Right ventricle myocardium inferior (tissue), 1 donor: ENCODE measurements around the gene DGKB. TPM values are rescaled to one million over a fixed set of nuclear protein-coding genes. Genes with fewer than 3 reads are reported as not detected.

Source experiments
- ATAC-seq: fragments of 200-7000 bp; cut with Tn5 transposase; one replicate; pipeline ENCODE4 v1.9.1; 2020; ENCODE audit warnings: mild to moderate bottlenecking, moderate library complexity
- DNase-seq: peaks from one replicate; pipeline ENCODE4 v3.0.0; 2021; ENCODE audit errors: missing footprints
- intact Hi-C: fragments of 100-400 bp; cut with DNase I; formaldehyde crosslinking; loops from one replicate; pipeline ENCODE4 v1.11.0; 2022
- total RNA-seq: library from RNA; stranded (reverse); fragmentation: NEBNext Ultra II Directional; extraction: Animal tissue kit (Norgen Biotek cat#: 25700); gene quantifications from one replicate; pipeline ENCODE4 v1.2.1, GENCODE V29; 2021
- donor health status: DM: no; HTN: yes; CAD: no; lungs with severe emphysema.

The DGKB gene
- total RNA-seq, 1 donor from 2014 or later: 0.38 TPM

DNA sequence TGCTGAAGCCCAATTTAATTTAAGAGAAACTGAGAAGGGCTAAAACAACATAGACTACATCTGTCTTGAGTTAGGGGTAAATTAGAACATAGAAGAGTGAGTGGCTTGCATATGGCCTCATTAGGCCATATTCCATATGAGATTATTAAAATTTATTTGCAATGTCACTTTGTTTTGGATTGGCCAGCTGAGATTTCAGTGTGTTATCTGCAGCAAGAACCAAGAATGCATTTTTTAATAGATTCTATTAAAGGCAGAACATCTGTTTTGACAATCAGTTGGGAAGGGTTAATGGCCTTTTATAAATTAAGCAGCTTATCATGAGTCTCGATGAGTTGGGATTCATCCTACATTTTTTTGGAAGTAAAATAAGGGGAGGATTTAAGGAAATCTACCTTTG is 236.2 kb downstream of the DGKB start:
- ATAC-seq: no peak
- no peak for DNase-seq
- intact Hi-C loops: no loop called here

DNA sequence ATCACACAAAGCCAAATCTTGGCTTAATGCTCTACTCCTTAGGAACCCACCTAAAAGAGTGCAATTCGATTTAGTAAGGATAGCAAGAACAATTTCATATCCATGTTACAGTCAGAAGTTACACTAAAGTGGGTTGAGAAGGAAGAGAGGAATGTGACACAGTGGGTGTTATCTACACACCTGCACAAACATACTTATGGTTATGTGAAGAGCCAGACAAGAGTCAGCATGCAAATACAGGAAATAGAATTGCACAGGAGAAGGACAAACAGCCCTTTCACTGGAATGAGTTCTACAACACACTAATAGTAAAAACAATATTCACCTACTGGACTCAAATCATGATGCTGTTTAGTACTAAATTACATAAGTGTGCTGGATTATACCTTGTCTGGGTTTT is 262.8 kb downstream of the DGKB start:
- intact Hi-C loops: no loop called here
- DNase-seq: no peak
- ATAC-seq: no peak

- no peak for DNase-seq
- no peak for ATAC-seq
- intact Hi-C loops: no loop called here
These were observed 263.2 kb downstream of the DGKB start for GRCh38 chr7:14639329-14639728.

GRCh38 chr7:14637968-14638367 is 264.6 kb downstream of the DGKB start:
- no peak for ATAC-seq
- no peak for DNase-seq
- intact Hi-C loops: no loop called here

DNA sequence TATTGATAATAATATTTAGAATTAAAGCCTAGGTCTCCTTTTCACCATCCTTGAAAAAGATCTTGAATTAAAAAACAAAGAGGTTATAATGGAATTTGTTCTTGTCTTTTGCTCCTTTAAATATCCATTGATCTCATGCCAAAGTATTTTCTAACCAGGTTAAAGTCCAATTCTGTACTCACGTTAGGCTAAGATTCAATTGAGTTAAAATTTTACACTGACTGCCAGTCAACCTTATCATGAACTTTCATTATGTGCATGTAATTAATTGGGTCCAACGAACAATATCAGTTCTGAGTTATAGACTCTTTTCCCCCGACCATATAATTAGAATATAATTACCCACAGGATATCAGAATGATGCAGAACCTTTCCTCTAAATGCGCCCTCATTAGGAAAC is 266.6 kb downstream of the DGKB start:
- ATAC-seq: no peak
- no peak for DNase-seq
- intact Hi-C loops: no loop called here

GRCh38 chr7:14630048-14630447 is 272.5 kb downstream of the DGKB start:
- intact Hi-C loops: no loop called here
- DNase-seq (no peak), ATAC-seq (no peak)

DNA sequence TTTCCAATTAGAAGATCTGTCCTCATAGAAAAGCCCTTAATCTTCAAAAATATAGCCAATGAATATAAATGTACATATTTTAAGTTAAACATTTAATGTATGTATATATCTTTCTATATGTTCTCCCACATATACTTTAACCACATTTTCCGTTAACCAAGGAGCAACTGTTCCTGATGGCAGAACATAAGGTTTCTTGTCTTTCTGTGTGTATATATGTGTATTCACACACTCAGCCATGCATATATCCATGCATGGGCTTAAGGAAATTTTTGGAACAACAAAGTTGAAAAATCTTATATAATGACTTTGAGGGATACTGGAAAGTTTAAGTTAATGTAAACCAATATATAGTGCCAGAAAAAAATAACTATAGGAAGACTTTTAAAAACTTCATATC is 274.0 kb downstream of the DGKB start:
- intact Hi-C loops: no loop called here
- ATAC-seq (no peak), DNase-seq (no peak)

- intact Hi-C loops: no loop called here
These were observed 276.5 kb downstream of the DGKB start for GRCh38 chr7:14626076-14626475.

GRCh38 chr7:14622559-14622958 is 280.0 kb downstream of the DGKB start:
- intact Hi-C loops: no loop called here
- no peak for DNase-seq
- no peak for ATAC-seq

More at GRCh38 chr7:14626076-14626475, 276.5 kb downstream of the DGKB start:
- ATAC-seq (no peak), DNase-seq (no peak)

DNA sequence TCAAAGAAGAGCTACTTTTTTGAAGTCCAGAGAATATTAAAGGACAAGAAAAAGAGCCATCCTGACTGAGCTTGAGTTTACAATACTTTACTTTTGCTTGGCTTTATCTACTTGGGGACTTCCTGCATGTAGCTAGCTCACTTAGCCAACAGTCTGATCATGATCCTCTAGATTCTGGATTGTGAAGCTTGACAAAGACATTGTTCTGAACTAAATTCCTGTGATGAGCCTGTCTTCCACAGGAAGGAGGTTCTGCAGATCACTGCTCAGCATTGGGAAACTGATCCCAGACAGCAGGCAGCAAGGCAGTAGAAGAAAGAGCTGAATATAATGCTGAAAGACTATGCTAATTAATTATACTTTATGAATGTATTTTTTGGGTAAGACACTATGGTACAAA is 296.4 kb downstream of the DGKB start:
- intact Hi-C loops: no loop called here
- no peak for ATAC-seq
- DNase-seq: no peak

DNA sequence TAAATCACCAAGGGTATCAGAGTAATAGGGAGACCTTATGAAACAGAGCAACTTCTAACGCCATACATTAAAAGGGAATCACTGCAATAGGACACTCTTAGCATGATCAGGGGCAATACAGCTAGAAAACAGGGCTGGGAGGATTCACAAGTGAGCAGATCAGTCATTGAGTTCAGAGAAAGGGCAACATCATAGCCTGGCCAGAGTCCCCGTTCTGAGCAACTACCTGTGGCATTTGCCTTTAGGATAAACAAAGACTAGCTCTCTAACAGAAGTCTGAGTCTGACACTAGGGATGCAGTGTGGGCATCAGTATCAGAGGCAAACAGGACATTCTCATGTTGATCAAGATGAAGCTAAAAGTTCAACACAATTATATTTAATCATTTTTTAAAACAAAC is 297.9 kb downstream of the DGKB start:
- intact Hi-C loops: no loop called here
- no peak for ATAC-seq
- DNase-seq: no peak

DNA sequence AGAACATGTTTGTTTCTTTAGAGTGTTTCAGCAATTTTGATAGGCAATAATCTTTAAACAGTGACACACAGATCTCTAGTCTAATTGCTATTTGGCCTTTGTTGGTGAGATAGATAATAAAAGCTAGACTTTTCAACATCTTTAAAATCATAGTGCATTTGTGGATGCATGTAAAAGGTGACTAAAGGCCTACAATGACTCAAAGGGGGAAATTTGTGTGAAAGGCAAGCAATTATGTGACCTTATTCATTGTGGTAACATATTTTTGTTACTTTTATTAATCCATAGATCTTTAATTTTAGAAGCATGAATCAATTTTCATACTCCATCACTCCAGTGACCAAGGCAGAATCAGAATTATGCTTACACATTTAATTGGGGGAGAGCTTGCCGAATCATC is 299.7 kb downstream of the DGKB start:
- DNase-seq (no peak), ATAC-seq (no peak)
- intact Hi-C loops: no loop called here

DNA sequence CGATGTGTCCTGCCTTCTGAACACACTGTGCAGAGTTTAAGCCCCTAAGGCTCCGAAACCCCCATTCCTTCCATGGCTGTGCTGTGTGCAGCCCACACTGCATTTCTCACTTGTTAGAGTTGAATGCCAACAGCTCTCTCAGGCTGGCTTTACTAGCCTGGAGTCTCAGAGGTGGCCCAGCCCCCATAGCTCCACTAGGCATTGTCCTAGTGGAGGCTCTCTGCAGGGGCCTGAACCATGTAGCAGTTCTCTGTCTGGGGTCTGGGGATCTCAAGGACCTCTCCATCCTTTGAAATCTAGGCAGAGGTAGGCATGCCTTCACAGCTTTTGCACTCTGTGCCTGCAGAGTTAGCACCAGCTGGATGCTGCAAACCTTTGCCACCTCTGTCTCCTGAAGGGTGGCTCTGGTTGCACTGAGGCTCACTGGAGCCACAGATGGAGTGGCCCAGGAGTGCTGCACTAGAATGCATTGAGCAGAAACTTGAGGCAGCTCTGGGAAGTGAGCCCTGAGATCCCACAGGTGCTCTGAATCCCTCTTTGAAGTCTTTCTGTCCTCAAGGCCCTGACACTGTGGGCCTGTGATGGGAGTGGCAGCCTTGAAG is 301.7 kb downstream of the DGKB start:
- DNase-seq: peak; percentile 37
- ATAC-seq: no peak
- intact Hi-C loops: no loop called here

DNA sequence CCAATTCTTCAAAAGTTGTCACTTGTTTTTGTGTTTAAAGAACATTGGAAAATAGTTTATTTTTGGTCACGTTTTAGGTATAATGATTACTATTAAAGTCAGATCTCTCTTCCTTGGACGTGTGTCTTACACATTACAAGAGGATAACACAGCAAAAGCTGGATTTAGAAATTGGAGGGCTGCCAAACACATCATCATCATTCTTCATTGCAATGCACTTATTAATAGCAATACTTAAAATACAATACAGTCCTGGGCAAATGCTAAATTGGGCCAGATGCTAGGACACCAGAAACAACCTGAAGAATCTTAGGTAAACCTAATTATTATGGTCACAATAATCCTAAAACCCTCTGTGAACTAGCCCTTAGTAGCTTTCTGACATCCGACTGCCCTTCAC is 303.6 kb downstream of the DGKB start:
- ATAC-seq: peak; percentile 54
- no peak for DNase-seq
- intact Hi-C loops: loop anchor here (10.0 kb wide), 1 partner anchor 374 kb away; no protein-coding TSS in a partner anchor

DNA sequence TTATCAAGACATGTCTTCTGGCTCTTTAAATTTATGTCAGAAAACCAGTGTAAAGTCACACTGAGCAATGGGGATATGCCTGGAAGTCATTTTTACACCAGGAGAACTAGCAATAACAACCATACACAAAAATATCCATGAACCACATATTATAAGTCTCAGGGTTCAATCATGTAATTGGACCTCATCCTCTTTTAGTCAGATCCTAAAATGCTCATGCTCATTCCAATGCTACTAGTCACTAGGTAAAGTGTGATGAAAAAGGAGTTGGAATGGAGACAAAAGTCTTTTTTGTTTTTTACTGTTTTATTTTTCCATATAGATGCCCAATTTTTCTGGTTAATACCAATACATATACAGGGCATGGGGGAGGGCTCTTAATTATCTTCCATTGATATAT is 306.1 kb downstream of the DGKB start:
- intact Hi-C loops: loop anchor here (10.0 kb wide), 1 partner anchor 372 kb away; no protein-coding TSS in a partner anchor
- ATAC-seq (no peak), DNase-seq (no peak)

DNA sequence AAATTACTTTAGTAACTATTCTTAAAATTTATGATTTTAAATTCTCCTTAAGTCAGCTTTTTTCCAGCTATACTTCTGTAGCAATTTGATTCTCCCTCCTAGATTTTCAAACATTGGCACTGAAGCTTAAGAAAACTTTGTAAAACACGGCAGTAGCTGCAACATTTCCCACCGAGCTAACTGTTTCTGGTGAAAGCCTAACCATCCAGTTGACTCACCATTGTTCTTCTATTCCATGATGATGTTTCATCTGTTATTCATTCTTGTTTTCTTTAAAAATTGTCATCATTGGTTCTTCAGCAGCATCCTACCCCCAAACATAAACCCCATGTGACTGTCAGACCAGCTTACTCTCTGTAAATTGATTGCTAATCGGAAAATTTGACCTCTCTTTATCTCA is 312.3 kb downstream of the DGKB start:
- no peak for ATAC-seq
- intact Hi-C loops: loop anchor here (10.0 kb wide), 1 partner anchor 365 kb away; no protein-coding TSS in a partner anchor

DNA sequence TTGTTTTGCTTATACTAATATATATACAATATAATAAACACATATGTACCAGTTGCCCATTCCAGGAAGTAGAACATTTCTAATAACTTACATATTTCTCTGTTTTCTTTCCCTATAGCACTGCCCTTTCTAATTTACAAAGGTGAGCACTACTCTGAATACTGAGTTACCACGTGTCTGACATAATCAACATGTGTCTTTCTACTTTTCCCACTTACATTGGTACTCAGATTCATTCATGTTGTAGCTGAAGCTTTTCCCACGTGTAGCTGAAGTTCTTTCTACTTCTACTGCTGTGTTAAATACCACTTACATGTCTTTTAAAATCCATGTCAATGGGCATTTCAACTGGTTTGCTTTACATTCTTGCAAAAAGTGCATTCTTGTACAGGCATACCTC is 317.3 kb downstream of the DGKB start:
- intact Hi-C loops: no loop called here

More for the DNA sequence above, 312.3 kb downstream of the DGKB start:
- DNase-seq: no peak

GRCh38 chr7:14583518-14583917 is 319.0 kb downstream of the DGKB start:
- ATAC-seq (no peak), DNase-seq (no peak)
- intact Hi-C loops: no loop called here

More for the DNA sequence above, 317.3 kb downstream of the DGKB start:
- DNase-seq (no peak), ATAC-seq (no peak)

- ATAC-seq (no peak), DNase-seq (no peak)
- intact Hi-C loops: no loop called here
These were observed 320.5 kb downstream of the DGKB start for GRCh38 chr7:14582010-14582409.

GRCh38 chr7:14579971-14580370 is 322.6 kb downstream of the DGKB start:
- ATAC-seq: no peak
- intact Hi-C loops: no loop called here

DNA sequence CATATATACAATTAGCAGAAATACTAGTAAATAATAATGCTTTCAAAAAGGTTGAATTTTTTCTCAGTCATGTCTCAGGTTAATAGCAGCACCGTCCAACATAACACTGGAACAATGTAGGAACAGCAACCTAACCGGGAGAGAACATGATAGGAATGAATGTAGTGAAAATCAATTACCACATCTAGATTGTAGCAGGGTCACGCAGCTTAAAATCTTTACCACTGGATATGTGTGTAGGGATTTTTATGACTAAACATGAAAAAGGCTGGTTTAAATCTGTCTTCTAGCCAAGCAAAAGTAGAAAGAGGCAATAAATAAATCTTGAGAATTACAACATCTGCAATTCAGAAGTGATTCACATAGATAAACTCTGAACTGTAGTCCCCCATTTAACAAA is 326.0 kb downstream of the DGKB start:
- intact Hi-C loops: no loop called here
- ATAC-seq (no peak), DNase-seq (no peak)

More at GRCh38 chr7:14579971-14580370, 322.6 kb downstream of the DGKB start:
- no peak for DNase-seq
